Left renal cortex interstitium (tissue), 4 donors: ENCODE results near the gene NCS1. TPM values are rescaled to one million over a fixed set of nuclear protein-coding genes. Genes with fewer than 3 reads are reported as not detected.

ENCODE experiments used
- DNase-seq, 4 donors: peaks; one replicate each; pipeline ENCODE4 v3.0.0-alpha.2; 2013; ENCODE audit warnings: low read depth in 4 of 4, low spot score in 2 of 4, missing footprints in 1 of 4
- polyA plus RNA-seq, 4 donors: library from polyadenylated mRNA; unstranded; fragments of 120-200 nt; gene quantifications; one replicate each; pipeline ENCODE4 v1.2.1, GENCODE V29; 2013; ENCODE audit not compliant: insufficient read length in 4 of 4

The NCS1 gene
- 10 to 100 TPM; 26.2 to 30.4 (median 28.6) TPM for polyA plus RNA-seq

- DNase-seq: no peak
These were observed at the start of gene NCS1 for GRCh38 chr9:130172161-130172857. TSS of gene NCS1 (plus strand) at chr9:130172404. CDS start at chr9:130172664, 260 bp downstream.

GRCh38 chr9:130122456-130122855 lies 49.7 kb upstream of the NCS1 start:
- no peak for DNase-seq

GRCh38 chr9:130124085-130124860 lies 47.9 kb upstream of the NCS1 start:
- DNase-seq: no peak

DNA sequence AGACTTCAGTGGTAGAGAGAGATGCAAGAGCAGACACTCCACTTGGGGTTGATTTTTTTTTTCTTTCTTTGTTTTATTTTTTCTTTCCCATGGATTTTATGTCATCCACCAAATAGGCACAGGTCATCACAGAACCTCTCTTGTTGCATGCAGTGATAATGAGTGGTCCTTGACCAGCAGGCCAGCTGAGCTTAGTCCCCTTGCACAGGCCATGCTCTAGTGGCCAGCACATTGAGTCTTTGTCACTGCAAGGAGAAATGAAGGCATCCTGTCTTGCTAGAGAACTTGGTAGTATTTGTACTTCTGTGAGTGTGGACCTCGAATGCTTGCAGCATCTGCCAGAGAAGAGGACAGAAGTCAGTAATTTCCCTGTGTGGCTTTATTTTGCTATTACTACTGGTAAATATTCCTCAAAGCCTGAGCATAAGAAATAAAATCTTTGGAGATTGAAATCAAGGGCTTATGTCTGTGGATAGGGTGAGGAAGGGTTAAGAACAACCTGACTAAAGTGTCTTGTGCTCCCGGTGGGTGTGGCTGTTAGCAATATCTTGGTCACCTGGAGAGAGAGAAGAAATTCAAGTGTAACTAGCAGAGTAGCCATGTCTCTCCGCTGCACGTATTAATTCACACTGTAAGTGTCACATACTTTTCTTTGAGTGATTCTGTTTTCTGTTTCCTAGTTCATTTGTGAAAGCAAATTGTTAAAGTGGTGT lies 45.3 kb upstream of the NCS1 start:
- no peak for DNase-seq

DNA sequence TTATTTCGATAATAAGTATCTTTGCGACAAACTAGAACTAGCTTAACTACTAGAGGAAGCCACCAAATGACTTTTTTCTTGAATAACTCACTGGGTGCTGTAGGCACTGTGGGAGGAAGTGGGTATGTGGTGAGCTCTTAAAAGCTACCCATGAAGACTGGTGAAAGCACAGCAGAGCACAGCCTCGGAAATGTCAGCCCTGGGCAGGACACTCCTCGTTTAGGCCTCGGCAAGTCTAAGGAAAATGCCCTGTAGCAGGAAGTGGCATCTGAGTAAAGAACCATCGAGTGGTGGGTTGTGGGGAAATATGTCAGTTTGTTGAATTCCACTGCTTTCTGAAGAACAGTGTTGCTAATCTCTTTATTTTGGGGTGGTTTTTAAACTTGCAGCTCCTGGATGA lies 44.0 kb upstream of the NCS1 start:
- no peak for DNase-seq

GRCh38 chr9:130128733-130129431 lies 43.3 kb upstream of the NCS1 start:
- DNase-seq: no peak

- no peak for DNase-seq
These were observed 42.7 kb upstream of the NCS1 start for GRCh38 chr9:130129432-130130061.

DNA sequence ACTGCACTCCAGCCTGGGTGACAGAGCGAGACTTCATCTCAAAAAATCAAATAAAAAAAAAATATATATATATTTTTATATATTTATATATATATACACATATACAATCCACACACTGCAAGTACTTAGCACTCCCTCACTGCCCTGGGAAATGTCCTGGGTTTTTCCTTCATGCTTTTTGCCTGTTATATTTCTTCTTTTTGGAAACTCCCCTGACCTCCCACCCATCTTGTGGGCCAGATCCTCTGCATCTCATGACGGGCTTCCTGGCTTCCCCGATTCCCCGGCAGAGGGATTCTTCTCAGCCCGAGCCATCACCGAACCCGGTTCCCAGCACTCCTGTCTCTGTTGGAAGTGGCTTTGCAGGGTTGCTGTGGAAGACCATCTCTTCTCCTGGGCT lies 39.5 kb upstream of the NCS1 start:
- no peak for DNase-seq

DNA sequence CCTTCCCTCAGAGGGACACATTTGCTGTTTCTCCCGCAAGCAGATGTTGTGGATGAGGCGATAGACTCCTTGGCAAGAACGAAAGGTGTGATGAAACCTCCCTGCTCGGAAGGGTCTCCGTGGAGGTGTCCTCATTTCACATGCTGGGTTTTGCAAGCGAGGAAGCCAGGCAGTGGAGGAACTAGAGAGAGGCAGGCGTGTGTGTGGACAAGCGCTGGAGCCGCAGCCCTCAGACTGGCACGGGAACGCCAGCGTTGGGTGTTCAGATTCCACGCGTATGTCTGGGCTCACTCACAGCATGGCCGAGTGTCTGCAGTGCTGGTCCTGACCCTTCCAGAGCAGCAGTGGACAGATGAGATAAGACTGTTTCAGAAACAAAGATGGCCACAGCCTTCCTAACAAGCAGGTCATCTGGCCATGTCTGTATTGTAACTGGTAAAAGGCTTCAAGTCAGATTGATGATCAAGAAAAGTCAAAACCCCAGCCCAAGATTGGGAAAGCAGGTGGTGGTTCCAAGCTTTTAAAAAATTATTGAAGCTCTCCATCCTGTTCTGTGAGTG lies 35.0 kb upstream of the NCS1 start:
- DNase-seq: no peak

GRCh38 chr9:130137641-130138081 lies 34.5 kb upstream of the NCS1 start:
- no peak for DNase-seq

DNA sequence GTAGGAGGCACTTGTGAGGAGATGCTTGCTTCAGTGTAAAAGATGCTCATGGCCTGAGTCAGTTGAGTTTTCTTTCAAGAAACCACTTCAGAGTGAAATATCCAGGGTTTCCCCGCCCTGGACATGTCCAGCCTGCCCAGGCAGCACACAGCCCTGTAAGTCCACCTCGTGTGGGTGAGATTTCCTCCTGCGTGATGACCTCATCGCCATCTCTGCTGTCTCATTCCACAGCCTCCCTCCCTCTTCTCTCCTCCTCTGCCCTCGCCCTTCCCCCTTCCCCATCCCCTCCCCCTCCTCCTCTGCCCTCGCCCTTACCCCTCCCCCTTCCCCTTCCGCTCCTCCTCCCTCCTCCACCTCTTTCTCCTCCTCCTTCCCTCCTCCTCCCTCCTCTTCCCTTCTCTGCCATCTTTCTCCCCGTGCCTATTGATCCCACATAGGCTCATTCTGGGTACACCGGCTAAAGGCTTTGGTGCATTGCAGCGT lies 34.0 kb upstream of the NCS1 start:
- no peak for DNase-seq

DNA sequence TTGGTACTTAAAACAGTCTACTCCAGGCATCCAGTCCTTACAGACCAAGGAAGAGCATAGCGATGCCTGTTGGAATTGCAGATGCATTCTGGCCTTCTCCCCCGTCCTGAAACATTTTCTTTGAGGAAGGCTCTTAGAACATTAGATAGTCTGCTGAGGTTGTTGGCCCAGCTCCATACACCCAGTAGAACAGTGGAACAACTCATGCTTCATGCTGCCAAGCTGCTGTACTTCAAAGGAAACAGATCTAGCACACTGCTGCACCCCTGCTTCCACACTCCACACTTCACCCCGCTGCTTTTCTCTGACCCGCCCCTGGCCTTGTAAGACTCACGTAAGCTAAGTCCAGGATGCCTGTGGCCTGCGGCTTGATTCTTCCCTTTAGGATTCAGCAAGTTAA lies 33.4 kb upstream of the NCS1 start:
- no peak for DNase-seq

- no peak for DNase-seq
These were observed 33.0 kb upstream of the NCS1 start for GRCh38 chr9:130139251-130139650.

GRCh38 chr9:130140706-130141105 lies 31.5 kb upstream of the NCS1 start:
- no peak for DNase-seq

- no peak for DNase-seq
These were observed 30.1 kb upstream of the NCS1 start for GRCh38 chr9:130142056-130142455.

DNA sequence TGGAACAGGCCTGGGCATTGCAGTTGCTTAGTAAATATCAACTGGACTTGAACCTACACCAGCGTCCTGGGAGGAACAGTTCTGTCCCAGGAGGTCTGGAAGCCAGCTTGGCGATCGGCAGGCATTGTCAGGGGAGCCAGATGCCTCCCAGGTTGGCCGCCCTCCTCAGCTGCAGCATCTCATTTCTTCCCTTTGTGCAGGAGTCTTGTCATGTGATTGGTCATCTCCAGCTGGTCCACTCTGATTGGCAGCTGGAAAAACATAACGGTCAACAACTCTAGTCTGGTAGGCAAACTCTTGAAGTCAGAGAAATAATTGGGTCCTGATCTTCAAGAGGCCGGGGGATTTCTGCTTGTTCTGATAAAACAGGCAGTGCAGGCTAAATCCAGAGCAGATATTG lies 29.6 kb upstream of the NCS1 start:
- DNase-seq: no peak

- DNase-seq: no peak
These were observed 28.8 kb upstream of the NCS1 start for GRCh38 chr9:130143279-130143893.

DNA sequence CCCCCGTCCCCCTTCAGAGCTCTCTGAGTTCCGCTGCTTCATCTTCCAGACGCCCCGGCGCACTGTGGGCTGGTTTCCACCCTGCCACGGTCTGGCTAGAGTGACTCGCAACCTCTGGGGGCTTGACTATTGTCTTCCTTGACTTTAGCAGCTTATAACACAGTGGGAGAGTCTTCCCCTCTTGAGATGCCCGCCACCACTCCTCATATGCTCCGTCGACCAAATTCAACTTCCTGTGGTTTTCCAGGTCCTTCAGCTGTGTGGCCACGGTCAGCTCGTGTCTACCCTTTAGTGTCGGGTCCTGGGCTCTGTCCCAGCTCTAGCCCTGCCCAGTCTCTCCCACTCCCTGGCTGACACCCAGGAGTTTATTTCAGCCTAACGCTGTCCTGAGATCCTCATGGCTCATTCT lies 28.2 kb upstream of the NCS1 start:
- no peak for DNase-seq

- no peak for DNase-seq
These were observed 27.5 kb upstream of the NCS1 start for GRCh38 chr9:130144703-130145102.
